Superior temporal gyrus (tissue), 1 donor: ENCODE results near the gene GLT8D2.

Experiments
- DNase-seq: peaks from one replicate; pipeline ENCODE4 v3.0.0-alpha.2; 2016; ENCODE audit errors: extremely low spot score

The GLT8D2 gene

DNA sequence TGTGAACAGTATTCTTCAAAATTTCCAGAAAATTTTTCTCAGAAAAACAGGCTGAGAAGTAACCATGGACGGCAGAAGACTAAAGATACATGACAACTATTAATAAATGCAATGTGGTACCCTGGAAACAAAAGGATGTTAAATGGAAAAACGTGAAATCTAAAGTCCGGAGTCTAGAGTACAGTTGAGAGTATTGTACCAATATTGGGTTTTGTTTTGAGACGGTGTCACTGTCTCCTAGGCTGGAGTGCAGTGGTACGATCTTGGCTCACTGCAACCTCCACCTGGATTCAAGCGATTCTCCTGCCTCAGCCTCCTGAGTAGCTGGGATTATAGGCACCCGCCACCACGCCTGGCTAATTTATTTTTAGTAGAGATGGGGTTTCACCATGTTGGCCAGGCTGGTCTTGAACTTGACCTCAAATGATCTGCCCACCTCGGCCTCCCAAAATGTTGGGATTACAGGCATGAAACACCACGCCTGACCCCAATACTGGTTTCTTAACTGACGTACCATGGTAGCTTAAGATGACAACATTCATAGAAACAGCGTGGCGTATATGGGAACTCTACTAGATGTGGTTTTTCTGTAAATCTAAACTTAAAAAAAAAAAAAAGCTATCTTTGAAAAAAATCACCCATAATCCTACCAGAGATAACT, 101.1 kb downstream of the GLT8D2 start:
- DNase-seq = no peak

DNA sequence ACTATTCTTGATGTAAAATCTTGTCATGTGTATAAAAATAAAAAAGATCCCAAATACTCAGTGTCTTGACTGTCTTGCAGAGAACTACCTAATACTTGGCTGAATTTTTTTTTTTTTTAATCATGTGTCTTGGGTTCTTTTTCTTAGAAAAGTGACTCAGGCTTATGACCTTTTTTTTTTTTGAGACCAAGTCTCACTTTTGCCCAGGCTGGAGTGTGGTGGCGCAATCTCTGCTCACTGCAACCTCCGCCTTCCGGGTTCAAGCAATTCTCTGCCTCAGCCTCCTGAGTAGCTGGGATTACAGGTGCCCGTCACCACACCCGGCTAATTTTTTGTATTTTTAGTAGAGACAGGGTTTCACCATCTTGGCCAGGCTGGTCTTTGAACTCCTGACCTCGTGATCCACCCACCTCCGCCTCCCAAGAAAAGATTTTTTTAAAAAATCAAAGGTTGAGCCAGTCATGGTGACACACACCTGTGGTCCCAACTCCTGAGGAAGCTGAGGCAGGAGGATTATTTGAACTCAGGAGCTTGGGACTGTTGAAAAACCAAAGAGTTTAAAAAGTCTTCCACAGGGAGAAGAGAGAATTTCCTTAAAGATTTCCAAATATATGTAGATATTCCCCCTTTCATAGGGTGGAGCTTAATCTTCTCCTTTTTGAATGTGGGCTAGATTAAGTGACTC, 102.0 kb downstream of the GLT8D2 start:
- DNase-seq = no peak

DNA sequence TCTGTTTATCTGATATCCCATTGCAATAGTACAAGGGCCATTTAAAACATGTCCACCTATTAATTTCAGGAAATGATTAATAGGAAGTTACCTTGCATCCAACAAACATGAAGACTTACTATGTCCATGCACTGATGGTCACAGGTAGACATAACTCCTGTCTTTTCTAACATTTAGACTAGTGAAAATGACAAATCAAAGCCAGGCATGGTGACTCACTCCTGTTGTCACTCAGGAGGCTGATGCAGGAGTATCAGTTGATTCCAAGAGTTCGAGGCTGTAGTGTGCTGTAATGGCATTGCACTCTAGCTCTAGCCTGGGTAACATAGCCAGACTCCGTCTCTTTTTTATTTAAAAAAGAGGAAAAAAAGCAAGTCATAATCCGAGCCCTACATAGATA, 105.0 kb downstream of the GLT8D2 start:
- no peak for DNase-seq
